Common myeloid progenitor, CD34-positive (primary cell): ENCODE measurements around the gene ALDH3B2.
"Not testable (repeated sequence)": the region's sequence is repeated elsewhere in the genome, so short reads cannot be mapped to it uniquely, and the experiment has no call there.

Source experiments
- CTCF ChIA-PET: fragments of 350-600 bp; sonication (Branson Sonifier 250); formaldehyde crosslinking; loops from one replicate; lab custom pipeline; 2021; ENCODE audit warnings: antibody characterized with exemption; lab: Charles Lee
- POLR2A ChIA-PET: fragments of 350-600 bp; sonication (Branson Sonifier 250); formaldehyde crosslinking; loops from one replicate; lab custom pipeline; 2021; ENCODE audit warnings: antibody characterized with exemption; lab: Charles Lee
- DNase-seq, 3 donors: peaks; one replicate each; pipeline versions ENCODE4 v3.0.0 to v3.0.0-alpha.2; 2013
- H3K27ac ChIP-seq, 2 experiments: 1 replicate in 1 of 2; 2 replicates in 1 of 2; pipeline ENCODE4 v1.7.0; 2013; ENCODE audit warnings: inconsistent platforms in 2 of 2, low read length in 2 of 2, mild to moderate bottlenecking in 2 of 2, low read depth in 1 of 2, moderate library complexity in 1 of 2; ENCODE audit not compliant: severe bottlenecking in 2 of 2, insufficient read depth in 1 of 2, poor library complexity in 1 of 2
- H3K27me3 ChIP-seq, 5 experiments: replicated peaks in 2 of 5; 1 replicate in 3 of 5; 2 replicates in 2 of 5; pipeline versions ENCODE4 v1.6.1 to v1.7.0; 2013; ENCODE audit warnings: low read length in 4 of 5, mild to moderate bottlenecking in 2 of 5, moderate library complexity in 2 of 5, inconsistent platforms in 1 of 5; ENCODE audit not compliant: insufficient read depth in 5 of 5, control insufficient read depth in 4 of 5
- H3K36me3 ChIP-seq, 4 experiments: 1 replicate in 2 of 4; 2 replicates in 2 of 4; pipeline versions ENCODE4 v1.6.1 to v1.7.0; 2013; ENCODE audit warnings: low read length in 3 of 4, control low read depth in 1 of 4, mild to moderate bottlenecking in 1 of 4; ENCODE audit not compliant: control insufficient read depth in 4 of 4, insufficient read depth in 4 of 4
- H3K4me1 ChIP-seq, 4 experiments: 1 replicate in 3 of 4; 2 replicates in 1 of 4; pipeline versions ENCODE4 v1.6.1 to v1.7.1; 2013; ENCODE audit warnings: low read length in 3 of 4, mild to moderate bottlenecking in 3 of 4, control low read depth in 1 of 4, inconsistent platforms in 1 of 4, moderate library complexity in 1 of 4; ENCODE audit not compliant: control insufficient read depth in 4 of 4, insufficient read depth in 4 of 4; ENCODE audit errors: control extremely low read depth in 1 of 4
- H3K4me3 ChIP-seq, 7 experiments: 1 replicate in 4 of 7; 2 replicates in 3 of 7; pipeline versions ENCODE4 v1.5.1 to v1.7.0; 2013; ENCODE audit warnings: mild to moderate bottlenecking in 7 of 7, low read length in 6 of 7, moderate library complexity in 6 of 7, inconsistent platforms in 2 of 7, low read depth in 2 of 7, control low read depth in 1 of 7; ENCODE audit not compliant: insufficient read depth in 4 of 7, control insufficient read depth in 1 of 7; ENCODE audit errors: extremely low read depth in 1 of 7
- H3K9me3 ChIP-seq, 5 experiments: 1 replicate in 4 of 5; 2 replicates in 1 of 5; pipeline versions ENCODE4 v1.6.1 to v1.7.1; 2013; ENCODE audit warnings: low read length in 4 of 5, mild to moderate bottlenecking in 2 of 5, inconsistent platforms in 1 of 5, low read depth in 1 of 5, moderate library complexity in 1 of 5; ENCODE audit not compliant: control insufficient read depth in 4 of 5, insufficient read depth in 2 of 5; ENCODE audit errors: control extremely low read depth in 1 of 5
- WGBS: methylation state at CpG from one replicate; pipeline ENCODE4 v1.1.5; 2013; ENCODE audit not compliant: insufficient coverage; 5-methylcytosine and 5-hydroxymethylcytosine counted together

ALDH3B2 gene

GRCh38 chr11:67709806-67710205 lies 35.4 kb upstream of the ALDH3B2 start:
- H3K9me3 ChIP-seq, H3K4me3 ChIP-seq, H3K36me3 ChIP-seq, DNase-seq, POLR2A ChIA-PET, H3K27ac ChIP-seq, CTCF ChIA-PET, H3K4me1 ChIP-seq: not testable (repeated sequence)
- WGBS = 95% methylated on average over 7 of the region's 11 CpGs
- H3K27me3 ChIP-seq = peaks cover 0 to 12% (median 0%) of the 10 kb centered on the region in 5 experiments

- ChIA-PET CTCF (interaction anchor here (1.2 to 1.5 kb wide), 3 partner anchors 33 to 76 kb away, joined by 3 to 5 read pairs (median 3); no protein-coding TSS in a partner anchor), POLR2A (no interaction called here)
- no peak for DNase-seq
Observed at GRCh38 chr11:67705264-67705663, 30.8 kb upstream of the ALDH3B2 start.

GRCh38 chr11:67704524-67704923 lies 30.1 kb upstream of the ALDH3B2 start:
- 94% methylated on average over 2 of the region's 7 CpGs for WGBS
- POLR2A ChIA-PET = no interaction called here

More at GRCh38 chr11:67705264-67705663, 30.8 kb upstream of the ALDH3B2 start:
- Histone ChIP-seq H3K9me3 (no peaks in the 10 kb centered on the region), H3K4me1 (no peaks in the 10 kb centered on the region), H3K36me3 (no peaks in the 10 kb centered on the region), H3K27me3 (peaks cover 0 to 2% (median 0%) of the 10 kb centered on the region in 5 experiments), H3K27ac (no peak overlapping the region), H3K4me3 (no peak overlapping the region)
- WGBS = 96% methylated on average over 2 of the region's 3 CpGs

GRCh38 chr11:67703709-67704108 lies 29.3 kb upstream of the ALDH3B2 start:
- H3K9me3 ChIP-seq, H3K27ac ChIP-seq, H3K27me3 ChIP-seq, DNase-seq, H3K4me3 ChIP-seq, H3K36me3 ChIP-seq, H3K4me1 ChIP-seq, POLR2A ChIA-PET: not testable (repeated sequence)
- WGBS = 100% methylated on average over 2 of the region's 5 CpGs
- CTCF ChIA-PET = interaction anchor here (1.5 kb wide), 1 partner anchor 75 kb away, joined by 5 read pairs; no protein-coding TSS in a partner anchor

More at GRCh38 chr11:67704524-67704923, 30.1 kb upstream of the ALDH3B2 start:
- Histone ChIP-seq H3K27me3 (no peaks in the 10 kb centered on the region), H3K9me3 (peaks cover 0 to 2% (median 0%) of the 10 kb centered on the region in 5 experiments), H3K27ac (no peak overlapping the region), H3K4me1 (no peaks in the 10 kb centered on the region), H3K36me3 (no peaks in the 10 kb centered on the region), H3K4me3 (no peak overlapping the region)
- CTCF ChIA-PET = interaction anchor here (1.2 to 1.5 kb wide), 3 partner anchors 32 to 76 kb away, joined by 3 to 5 read pairs (median 3); no protein-coding TSS in a partner anchor
- no peak for DNase-seq

GRCh38 chr11:67700548-67701262 lies 26.3 kb upstream of the ALDH3B2 start:
- Histone ChIP-seq H3K27ac (no peak overlapping the region), H3K27me3 (no peaks in the 10 kb centered on the region), H3K4me1 (no peaks in the 10 kb centered on the region), H3K36me3 (no peaks in the 10 kb centered on the region), H3K9me3 (peaks cover 0 to 11% (median 5%) of the 10 kb centered on the region in 5 experiments), H3K4me3 (no peak overlapping the region)
- 99% methylated on average over 8 of the region's 11 CpGs for WGBS
- no peak for DNase-seq
- POLR2A ChIA-PET = no interaction called here
- CTCF ChIA-PET = interaction anchor here (1.4 kb wide), 2 partner anchors 9 to 68 kb away, joined by 3 read pairs; no protein-coding TSS in a partner anchor

GRCh38 chr11:67700141-67700540 lies 25.7 kb upstream of the ALDH3B2 start:
- CTCF ChIA-PET = no interaction called here
- H3K4me1 ChIP-seq = no peaks in the 10 kb centered on the region
- H3K27me3 ChIP-seq = no peaks in the 10 kb centered on the region
- 89% methylated on average over 9 of the region's 10 CpGs for WGBS
- peaks cover 0 to 11% (median 5%) of the 10 kb centered on the region in 5 experiments for H3K9me3 ChIP-seq
- POLR2A ChIA-PET = no interaction called here
- H3K27ac ChIP-seq = no peak overlapping the region
- DNase-seq = no peak
- H3K36me3 ChIP-seq = no peaks in the 10 kb centered on the region
- no peak overlapping the region for H3K4me3 ChIP-seq

- H3K36me3 ChIP-seq = no peaks in the 10 kb centered on the region
- DNase-seq = no peak
- ChIA-PET CTCF (interaction anchor here (1.1 kb wide), 1 partner anchor 37 kb away, joined by 3 read pairs; no protein-coding TSS in a partner anchor), POLR2A (no interaction called here)
- no peaks in the 10 kb centered on the region for H3K4me1 ChIP-seq
- H3K4me3 ChIP-seq = no peak overlapping the region
- no peaks in the 10 kb centered on the region for H3K27me3 ChIP-seq
- H3K9me3 ChIP-seq = peaks cover 0 to 11% (median 5%) of the 10 kb centered on the region in 5 experiments
- no peak overlapping the region for H3K27ac ChIP-seq
- WGBS = 91% methylated on average over 5 of the region's 10 CpGs
Observed at GRCh38 chr11:67699521-67699920, 25.1 kb upstream of the ALDH3B2 start.
